Uterus (tissue), 2 donors: ENCODE data around the gene SLC9A7.

Experiments
- POLR2A ChIP-seq, 2 donors: fragments of 450-650 bp; IDR thresholded peaks; one replicate each; pipeline ENCODE4 v1.6.1; 2016; ENCODE audit warnings: antibody characterized with exemption in 2 of 2, mild to moderate bottlenecking in 1 of 2, moderate library complexity in 1 of 2
- TF ChIP-seq, protein P1 (sequence below), 4 experiments: fragments of 200-600 bp in 2 of 4; fragments of 450-650 bp in 2 of 4; sonication (generic) in 2 of 4; IDR thresholded peaks; one replicate each; pipeline ENCODE4 v1.5.1; 2016 to 2019; ENCODE audit warnings: antibody characterized with exemption in 4 of 4, mild to moderate bottlenecking in 2 of 4, moderate library complexity in 1 of 4

- TF ChIP-seq, protein P1, sequence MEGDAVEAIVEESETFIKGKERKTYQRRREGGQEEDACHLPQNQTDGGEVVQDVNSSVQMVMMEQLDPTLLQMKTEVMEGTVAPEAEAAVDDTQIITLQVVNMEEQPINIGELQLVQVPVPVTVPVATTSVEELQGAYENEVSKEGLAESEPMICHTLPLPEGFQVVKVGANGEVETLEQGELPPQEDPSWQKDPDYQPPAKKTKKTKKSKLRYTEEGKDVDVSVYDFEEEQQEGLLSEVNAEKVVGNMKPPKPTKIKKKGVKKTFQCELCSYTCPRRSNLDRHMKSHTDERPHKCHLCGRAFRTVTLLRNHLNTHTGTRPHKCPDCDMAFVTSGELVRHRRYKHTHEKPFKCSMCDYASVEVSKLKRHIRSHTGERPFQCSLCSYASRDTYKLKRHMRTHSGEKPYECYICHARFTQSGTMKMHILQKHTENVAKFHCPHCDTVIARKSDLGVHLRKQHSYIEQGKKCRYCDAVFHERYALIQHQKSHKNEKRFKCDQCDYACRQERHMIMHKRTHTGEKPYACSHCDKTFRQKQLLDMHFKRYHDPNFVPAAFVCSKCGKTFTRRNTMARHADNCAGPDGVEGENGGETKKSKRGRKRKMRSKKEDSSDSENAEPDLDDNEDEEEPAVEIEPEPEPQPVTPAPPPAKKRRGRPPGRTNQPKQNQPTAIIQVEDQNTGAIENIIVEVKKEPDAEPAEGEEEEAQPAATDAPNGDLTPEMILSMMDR (IDR thresholded peaks at IDR 0.05), result no peak
- TF ChIP-seq POLR2A (IDR thresholded peaks at IDR 0.05), result no peak
These were observed 113.3 kb downstream of the SLC9A7 start for GRCh38 chrX:46645614-46646013.
